Activated naive CD4-positive, alpha-beta T cell treated with anti-CD3 and anti-CD28 coated beads, Interleukin-2, amount 50 U/mL, for 24 hours (primary cell): ENCODE data around the gene GDF10.

Experiments
- H3K27ac Mint-ChIP-seq: one replicate; pipeline ENCODE4 v1.8.0; 2021; ENCODE audit warnings: mild to moderate bottlenecking, mixed read lengths
- H3K27me3 Mint-ChIP-seq: one replicate; pipeline ENCODE4 v1.8.0; 2021; ENCODE audit warnings: mixed read lengths
- H3K36me3 Mint-ChIP-seq: one replicate; pipeline ENCODE4 v1.8.0; 2021; ENCODE audit warnings: mixed read lengths
- H3K4me1 Mint-ChIP-seq: one replicate; pipeline ENCODE4 v1.8.0; 2021; ENCODE audit warnings: mixed read lengths
- H3K4me3 Mint-ChIP-seq: one replicate; pipeline ENCODE4 v1.8.0; 2021; ENCODE audit warnings: mild to moderate bottlenecking, mixed read lengths
- H3K9me3 Mint-ChIP-seq: one replicate; pipeline ENCODE4 v1.8.0; 2021; ENCODE audit warnings: mixed read lengths

GDF10 gene, protein sequence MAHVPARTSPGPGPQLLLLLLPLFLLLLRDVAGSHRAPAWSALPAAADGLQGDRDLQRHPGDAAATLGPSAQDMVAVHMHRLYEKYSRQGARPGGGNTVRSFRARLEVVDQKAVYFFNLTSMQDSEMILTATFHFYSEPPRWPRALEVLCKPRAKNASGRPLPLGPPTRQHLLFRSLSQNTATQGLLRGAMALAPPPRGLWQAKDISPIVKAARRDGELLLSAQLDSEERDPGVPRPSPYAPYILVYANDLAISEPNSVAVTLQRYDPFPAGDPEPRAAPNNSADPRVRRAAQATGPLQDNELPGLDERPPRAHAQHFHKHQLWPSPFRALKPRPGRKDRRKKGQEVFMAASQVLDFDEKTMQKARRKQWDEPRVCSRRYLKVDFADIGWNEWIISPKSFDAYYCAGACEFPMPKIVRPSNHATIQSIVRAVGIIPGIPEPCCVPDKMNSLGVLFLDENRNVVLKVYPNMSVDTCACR

DNA sequence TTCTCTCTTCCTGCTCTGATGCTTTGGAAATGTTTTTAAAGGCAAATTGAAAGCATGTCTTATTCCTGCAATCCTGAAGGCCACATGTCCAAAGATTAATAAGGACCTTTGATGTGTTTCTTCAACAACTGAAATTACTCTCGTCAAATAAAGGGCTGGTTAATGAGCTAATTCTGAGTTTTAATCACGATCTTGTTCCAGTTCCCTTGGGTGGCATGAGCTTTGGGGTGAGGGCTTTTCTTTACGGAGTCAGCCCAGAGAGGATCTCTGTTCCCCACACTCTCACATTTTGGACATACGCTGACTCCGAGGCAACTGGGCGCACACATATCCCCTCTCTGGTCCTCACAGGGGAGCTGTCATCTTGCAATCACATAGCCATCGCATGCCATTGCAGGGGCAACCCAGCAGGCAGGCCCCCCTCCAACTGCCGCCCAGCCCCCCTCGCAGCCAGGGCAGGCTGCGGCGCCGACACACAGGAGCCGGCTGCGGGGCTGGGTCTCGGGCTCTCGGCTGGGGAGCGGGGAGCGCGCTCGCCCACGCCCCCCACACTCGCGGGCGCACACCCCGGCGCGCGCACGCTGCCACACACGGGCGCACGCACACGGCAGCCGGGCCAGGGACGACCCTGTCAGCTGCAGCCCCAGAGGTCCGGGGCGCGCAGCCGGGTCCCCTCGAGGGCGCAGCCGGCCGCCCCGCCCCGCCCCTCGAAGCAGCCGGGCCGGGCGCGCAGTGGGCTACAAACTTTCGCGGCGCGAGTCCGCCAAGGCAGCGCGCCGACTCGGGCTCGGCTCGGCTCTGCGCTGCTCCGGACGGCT is at the start of gene GDF10:
GDF10 (plus strand) TSS at position 587 of the 818 bp plus-strand sequence. CDS start 455 bp downstream, outside the sequence.
- Mint-ChIP-seq H3K4me1 (peaks cover 29% of the 10 kb centered on the region), H3K27me3 (peaks cover 4% of the 10 kb centered on the region), H3K4me3 (peak within 1 kb of the TSS; percentile 82), H3K36me3 (no peaks in the 10 kb centered on the region), H3K9me3 (no peaks in the 10 kb centered on the region), H3K27ac (no peak within 1 kb of the TSS)

DNA sequence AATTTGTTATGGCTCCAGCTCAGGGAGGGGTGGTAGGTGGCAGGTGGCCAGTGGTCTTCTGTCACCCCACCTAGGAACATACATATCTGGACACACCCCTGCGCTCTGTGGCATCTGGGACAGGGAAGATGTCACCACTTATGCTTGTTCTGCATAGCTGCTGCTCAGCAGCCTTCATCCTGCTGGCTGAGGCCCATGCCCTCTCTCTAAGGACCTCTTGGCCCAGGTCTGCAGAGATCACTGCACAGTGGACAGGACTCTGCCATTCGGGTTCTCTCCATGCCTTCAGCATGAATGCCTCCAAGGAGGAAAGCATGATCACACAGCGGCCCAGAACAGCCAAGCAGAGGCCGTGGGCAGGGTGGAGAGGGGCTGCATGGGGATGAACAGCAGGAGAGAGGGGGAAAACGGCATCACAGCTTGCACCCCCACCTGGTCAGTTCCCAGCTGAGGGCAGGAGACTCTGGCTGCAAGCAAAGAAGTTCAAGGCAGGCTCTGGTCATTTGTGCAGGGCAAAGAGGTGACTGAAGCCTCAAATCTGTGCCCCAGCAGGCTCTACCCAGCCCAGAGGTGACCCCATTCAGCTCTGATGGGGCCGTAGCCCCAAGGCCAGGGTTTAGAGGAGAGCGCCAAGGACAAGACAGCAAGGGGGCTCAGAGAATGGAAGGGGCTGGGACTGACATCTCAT is 47.8 kb upstream of the GDF10 start:
- H3K36me3 Mint-ChIP-seq = peaks cover 1% of the 10 kb centered on the region
- peaks cover 54% of the 10 kb centered on the region for H3K4me1 Mint-ChIP-seq
- H3K9me3 Mint-ChIP-seq = peaks cover 7% of the 10 kb centered on the region
- H3K4me3 Mint-ChIP-seq = no peak overlapping the region
- no peaks in the 10 kb centered on the region for H3K27me3 Mint-ChIP-seq
- H3K27ac Mint-ChIP-seq = no peak overlapping the region

DNA sequence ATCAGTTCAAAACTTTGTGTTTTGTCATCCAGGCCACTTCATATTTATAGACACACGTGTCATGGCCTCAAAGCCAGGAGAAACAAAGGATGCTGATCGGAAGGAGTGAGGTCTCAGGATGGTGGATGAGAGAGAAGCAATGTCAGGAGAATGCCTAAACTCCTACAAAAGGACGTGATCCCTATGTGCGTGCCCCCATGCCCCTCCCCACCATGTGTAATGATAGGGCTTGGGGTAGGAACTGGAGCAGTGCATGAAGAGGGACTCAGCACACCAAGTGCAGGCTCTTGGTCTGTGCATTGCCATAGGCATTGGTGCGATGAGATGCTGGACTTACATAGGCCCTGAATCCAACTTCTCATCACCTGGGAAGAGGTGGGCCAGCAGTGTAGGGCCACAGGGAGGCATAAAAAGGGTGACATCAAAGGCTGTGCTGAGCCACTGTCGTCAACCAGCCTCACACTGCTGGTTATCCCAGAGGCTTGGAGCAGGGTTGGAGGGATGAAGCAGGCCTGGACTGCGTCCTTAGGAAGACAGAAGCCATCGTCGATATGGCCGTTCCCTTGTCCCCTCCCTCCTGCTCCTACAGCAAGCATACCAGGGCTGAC is 46.9 kb upstream of the GDF10 start:
- Mint-ChIP-seq H3K4me1 (peaks cover 61% of the 10 kb centered on the region), H3K27me3 (no peaks in the 10 kb centered on the region), H3K27ac (no peak overlapping the region), H3K36me3 (peaks cover 4% of the 10 kb centered on the region), H3K9me3 (peaks cover 13% of the 10 kb centered on the region), H3K4me3 (no peak overlapping the region)

DNA sequence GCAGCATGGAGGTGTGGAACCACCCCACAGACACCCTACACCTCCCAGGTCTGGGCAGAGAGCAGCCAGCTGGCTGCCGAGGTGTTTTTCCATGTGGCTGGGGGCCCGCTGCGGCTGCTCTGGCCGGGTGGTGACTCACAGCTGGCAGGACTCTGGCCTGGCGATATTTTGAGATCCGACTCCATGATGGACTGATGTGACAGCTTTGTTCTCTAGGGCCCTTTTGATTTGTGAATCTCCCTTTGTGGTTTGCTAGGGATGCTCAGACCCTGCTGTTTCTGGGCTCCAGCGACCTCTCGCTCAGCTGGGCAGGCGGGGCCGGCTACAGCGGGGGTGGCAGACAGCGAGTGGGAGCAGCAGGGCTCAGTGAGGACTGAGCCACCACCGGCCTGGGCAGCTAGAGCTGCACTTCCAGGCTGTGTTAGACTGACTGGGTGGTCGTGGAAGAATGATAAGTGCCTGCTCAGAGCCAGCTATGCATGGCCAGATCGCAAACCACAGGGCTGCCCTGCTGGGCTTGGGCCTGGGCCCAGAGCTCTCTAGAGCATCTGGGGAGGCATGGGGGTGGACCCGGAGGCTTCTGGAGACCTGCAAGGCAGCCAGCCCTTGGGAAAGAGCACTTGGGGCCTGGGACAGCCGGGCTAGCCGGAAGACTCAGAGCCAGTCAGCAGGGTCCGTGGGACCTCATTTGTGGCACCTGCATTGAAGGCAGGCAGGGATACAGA is 46.2 kb upstream of the GDF10 start:
- H3K4me3 Mint-ChIP-seq = no peak overlapping the region
- peaks cover 61% of the 10 kb centered on the region for H3K4me1 Mint-ChIP-seq
- H3K27ac Mint-ChIP-seq = no peak overlapping the region
- no peaks in the 10 kb centered on the region for H3K27me3 Mint-ChIP-seq
- H3K36me3 Mint-ChIP-seq = peaks cover 4% of the 10 kb centered on the region
- peaks cover 13% of the 10 kb centered on the region for H3K9me3 Mint-ChIP-seq

DNA sequence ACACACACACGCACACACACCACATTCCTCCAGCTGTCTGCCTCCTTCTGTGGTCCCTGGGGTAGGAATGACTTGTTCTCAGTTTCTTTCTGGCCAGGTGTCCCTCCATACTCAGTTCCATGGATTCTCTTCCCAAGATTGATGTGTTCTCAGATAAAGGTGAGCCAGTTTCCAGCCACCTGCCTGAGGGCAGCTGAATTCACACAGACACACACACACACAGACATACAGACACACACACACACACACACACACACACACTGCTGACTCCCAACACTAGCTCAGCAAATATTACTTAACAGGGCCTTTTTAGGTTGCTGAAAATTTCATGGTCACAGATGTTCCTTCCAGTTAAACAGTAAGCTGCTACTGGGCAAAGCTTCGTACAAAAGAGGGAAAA is 45.4 kb upstream of the GDF10 start:
- Mint-ChIP-seq H3K27ac (peak overlapping the region; percentile 77), H3K9me3 (peaks cover 13% of the 10 kb centered on the region), H3K4me1 (peaks cover 66% of the 10 kb centered on the region), H3K4me3 (no peak overlapping the region), H3K27me3 (no peaks in the 10 kb centered on the region), H3K36me3 (peaks cover 4% of the 10 kb centered on the region)

DNA sequence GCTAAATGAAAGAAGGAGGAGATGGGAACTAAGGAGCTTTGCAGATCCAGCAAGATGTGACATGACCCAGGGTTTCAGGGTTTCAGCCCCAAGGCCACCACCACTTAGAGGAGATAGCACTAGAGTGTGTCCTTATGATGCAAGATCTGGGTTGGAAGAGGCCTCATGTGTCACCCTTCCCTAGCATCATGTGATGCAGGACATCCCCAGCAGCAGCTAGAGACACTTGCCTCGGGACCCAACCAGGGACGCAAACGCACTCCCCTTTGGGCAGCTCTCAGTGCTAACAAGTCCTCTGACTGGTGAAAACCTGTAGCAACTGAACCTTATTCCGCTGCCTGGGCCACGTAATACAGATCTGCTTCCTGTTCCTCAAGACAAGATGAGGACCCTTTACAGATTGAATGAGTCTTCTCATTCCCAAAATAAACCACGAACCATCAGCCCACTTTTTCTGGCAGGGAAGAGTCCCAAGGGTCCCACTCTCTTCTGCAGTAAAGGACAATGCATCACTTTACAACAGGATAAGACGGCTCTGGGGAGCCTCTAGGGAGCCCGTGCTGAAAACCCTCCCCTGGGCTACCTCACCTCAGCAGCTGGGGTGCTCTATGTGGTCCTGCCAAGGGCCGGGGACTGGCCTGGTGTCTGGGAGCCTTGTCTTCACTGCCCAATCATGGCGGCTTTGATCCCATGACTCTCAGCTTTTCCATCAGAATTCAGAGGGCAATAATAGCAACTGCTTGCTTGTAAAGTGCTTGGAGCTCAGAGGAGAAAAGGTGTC is 44.8 kb upstream of the GDF10 start:
- Mint-ChIP-seq H3K4me1 (peaks cover 72% of the 10 kb centered on the region), H3K36me3 (peaks cover 4% of the 10 kb centered on the region), H3K27ac (peak overlapping the region; percentile 77), H3K4me3 (no peak overlapping the region), H3K27me3 (no peaks in the 10 kb centered on the region), H3K9me3 (peaks cover 13% of the 10 kb centered on the region)

DNA sequence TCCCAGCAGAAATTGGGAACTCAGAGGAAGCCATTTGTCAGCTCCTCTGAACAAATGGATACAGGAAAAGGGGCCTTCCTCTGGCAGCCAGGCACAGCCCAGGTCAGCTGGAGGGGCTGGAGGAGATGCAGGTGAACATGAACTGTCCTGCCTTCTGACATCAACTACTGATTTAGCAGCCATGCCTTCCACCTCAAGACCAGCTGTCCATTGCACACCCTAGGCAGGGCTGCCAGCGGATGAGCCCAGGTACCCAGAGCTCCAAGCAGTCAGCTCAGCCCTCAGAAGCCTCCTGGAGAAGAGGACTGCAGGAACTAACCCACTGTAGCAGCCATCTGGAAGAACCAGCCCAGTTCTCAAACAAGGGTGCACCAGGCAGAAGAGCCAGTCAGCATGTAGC is 44.1 kb upstream of the GDF10 start:
- peaks cover 79% of the 10 kb centered on the region for H3K4me1 Mint-ChIP-seq
- H3K36me3 Mint-ChIP-seq = peaks cover 4% of the 10 kb centered on the region
- no peaks in the 10 kb centered on the region for H3K27me3 Mint-ChIP-seq
- peaks cover 13% of the 10 kb centered on the region for H3K9me3 Mint-ChIP-seq
- peak overlapping the region; percentile 96 for H3K27ac Mint-ChIP-seq
- H3K4me3 Mint-ChIP-seq = no peak overlapping the region

DNA sequence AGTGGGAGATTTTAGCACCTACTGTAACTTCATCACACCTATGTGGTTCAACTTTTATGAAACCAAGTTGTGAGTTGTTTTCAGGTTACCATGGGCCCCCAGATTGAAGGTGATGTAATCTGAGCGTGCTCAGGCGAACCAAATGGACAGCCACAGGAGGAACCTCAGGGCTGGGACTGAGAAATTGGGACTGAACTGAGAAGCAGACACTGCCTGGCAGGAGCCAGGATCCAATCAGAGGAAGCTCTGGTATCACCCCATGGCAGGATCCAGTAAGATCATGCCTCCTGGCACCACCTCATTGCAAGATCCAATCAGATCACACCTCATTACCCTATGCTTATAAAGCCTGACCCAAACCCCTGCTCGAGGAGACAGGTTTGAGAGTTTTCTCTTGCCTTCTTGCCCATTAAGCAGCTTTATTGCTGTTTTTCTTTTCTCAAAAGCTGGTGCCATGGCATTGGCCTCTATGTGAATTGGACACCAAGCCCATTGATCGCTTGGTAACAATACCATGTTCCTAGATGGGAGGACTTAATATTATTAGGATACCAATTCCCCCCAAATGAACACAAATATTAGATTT is 43.2 kb upstream of the GDF10 start:
- Mint-ChIP-seq H3K36me3 (peaks cover 4% of the 10 kb centered on the region), H3K27me3 (no peaks in the 10 kb centered on the region), H3K4me3 (peak overlapping the region; percentile 77), H3K9me3 (peaks cover 13% of the 10 kb centered on the region), H3K4me1 (peaks cover 81% of the 10 kb centered on the region), H3K27ac (peak overlapping the region; percentile 96)

DNA sequence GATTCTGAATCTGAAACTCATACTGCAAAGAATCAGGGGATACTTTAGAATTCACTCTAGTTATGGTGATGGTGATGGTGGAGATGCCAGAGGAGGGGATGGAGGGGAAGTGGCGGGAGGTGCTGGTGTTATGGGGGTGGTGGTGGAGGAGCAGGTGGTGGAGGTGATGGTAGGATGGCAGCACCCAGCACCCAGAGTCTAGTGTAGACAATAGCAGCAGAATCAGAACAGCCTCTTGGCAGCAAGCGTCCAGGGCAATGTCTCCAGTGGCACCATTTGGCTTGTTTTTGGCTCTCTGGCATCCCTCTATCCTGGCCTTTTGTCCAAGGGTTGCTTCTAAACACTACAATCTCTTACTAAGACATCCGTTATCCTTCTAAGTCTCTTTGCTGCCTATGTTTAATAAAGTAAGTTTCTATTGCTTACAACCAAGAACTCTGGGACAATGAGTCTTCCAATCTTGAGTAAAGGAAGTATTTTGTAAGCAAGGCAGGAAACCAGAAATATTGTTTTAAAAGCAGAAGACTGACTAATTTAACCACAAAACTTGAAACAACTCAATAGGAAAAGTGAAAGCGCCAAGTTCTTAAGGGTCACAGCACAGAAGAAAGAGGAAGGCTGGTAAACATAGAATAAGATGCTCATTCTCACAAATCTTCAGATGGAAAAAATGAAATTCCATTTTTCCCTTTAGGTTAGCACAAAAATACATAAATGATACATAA is 42.4 kb upstream of the GDF10 start:
- peak overlapping the region; percentile 96 for H3K27ac Mint-ChIP-seq
- H3K27me3 Mint-ChIP-seq = no peaks in the 10 kb centered on the region
- peaks cover 13% of the 10 kb centered on the region for H3K9me3 Mint-ChIP-seq
- H3K4me3 Mint-ChIP-seq = peak overlapping the region; percentile 77
- peaks cover 4% of the 10 kb centered on the region for H3K36me3 Mint-ChIP-seq
- peaks cover 87% of the 10 kb centered on the region for H3K4me1 Mint-ChIP-seq

DNA sequence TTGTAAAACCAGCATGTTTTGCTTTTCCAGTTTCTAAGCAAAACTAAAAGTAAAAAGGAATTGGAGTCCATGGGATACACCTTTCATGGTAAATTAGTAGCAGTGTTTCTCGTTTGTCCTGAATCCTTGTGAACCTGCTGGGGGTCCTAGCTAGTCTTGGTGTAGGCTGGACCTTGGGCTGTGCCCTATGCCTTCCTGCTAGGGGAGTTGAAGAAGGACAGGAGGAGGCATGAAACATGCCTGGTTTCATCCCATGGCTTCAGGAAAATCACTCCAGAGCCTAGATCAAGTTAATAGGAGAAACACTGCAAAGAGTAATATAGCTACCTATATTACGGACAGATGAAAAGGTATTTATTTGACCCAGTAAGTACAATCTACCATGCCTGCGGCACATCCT is 41.1 kb upstream of the GDF10 start:
- Mint-ChIP-seq H3K27ac (peak overlapping the region; percentile 96), H3K4me1 (peaks cover 92% of the 10 kb centered on the region), H3K4me3 (no peak overlapping the region), H3K9me3 (peaks cover 19% of the 10 kb centered on the region), H3K36me3 (peaks cover 5% of the 10 kb centered on the region), H3K27me3 (no peaks in the 10 kb centered on the region)

DNA sequence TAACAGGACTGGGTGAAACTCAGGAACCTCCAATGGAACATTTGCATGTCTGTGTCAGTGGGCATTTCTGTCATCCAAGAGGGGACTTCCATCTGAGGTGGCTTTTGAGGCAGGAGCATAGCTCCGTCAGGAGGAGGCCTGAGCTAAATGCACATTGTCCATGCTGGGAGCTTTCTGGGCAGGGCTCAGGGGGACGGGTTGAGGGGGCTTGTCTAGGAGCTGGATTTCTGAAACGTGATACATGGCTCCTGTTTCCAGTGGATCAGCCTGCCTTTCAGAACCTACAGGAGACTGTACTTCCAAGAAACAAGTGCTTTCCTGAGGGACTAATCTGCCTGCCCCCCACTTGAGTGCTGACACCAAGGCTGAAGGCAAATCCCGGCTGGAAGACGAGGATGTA is 40.5 kb upstream of the GDF10 start:
- peaks cover 96% of the 10 kb centered on the region for H3K4me1 Mint-ChIP-seq
- no peak overlapping the region for H3K4me3 Mint-ChIP-seq
- peak overlapping the region; percentile 98 for H3K27ac Mint-ChIP-seq

DNA sequence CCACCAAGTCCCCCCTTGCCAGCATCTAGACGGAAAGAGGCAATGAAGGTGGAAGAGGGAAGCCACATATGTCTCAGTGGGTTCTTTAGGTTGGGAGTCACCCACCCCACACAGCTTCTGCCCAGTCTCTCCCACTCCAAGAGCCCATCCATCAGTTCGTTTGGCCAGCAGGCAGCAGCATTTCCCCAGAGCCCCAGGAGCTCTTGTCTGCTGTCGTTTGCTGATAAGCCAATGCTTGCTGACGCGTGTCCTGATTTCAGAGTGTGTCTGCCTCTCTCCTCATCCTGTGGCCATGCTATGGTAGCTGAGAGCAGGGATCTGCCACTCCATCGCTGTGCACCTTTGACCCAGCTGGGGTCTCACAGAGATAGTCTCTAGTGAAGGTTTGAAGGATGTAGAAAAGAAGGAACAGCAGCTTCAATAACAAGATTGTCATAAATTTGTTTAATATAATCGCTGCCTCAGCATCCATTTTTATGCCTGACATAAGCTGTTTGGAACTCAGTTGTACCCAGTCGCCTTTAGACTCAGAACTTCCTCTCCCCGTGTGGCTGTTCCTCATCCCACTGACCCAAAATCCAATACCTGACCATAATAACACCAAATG is 39.4 kb upstream of the GDF10 start:
- Mint-ChIP-seq H3K36me3 (peaks cover 6% of the 10 kb centered on the region), H3K4me1 (peaks cover 96% of the 10 kb centered on the region), H3K27me3 (no peaks in the 10 kb centered on the region)

More for the DNA sequence above, 40.5 kb upstream of the GDF10 start:
- H3K9me3 Mint-ChIP-seq = peaks cover 19% of the 10 kb centered on the region
- H3K27me3 Mint-ChIP-seq = no peaks in the 10 kb centered on the region
- H3K36me3 Mint-ChIP-seq = peaks cover 6% of the 10 kb centered on the region

DNA sequence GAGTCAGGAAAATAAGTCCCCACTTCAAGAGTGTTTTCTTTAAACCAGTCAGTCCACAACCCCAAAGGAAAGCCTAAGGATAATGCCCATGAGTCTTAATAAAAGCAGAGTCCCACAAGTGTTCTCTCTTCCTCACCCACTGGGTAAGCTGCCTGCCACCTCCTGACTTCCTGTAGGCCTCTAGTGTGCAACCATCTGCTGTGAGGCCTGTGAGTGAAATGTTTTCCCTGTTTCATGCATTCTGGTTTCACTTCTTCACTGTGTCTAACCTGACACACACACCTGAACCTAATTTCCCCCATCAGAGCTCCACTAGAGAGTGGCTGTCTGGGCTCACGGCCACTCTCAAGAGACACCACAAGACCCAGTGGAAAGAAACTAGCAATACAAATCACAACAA is 38.9 kb upstream of the GDF10 start:
- no peaks in the 10 kb centered on the region for H3K27me3 Mint-ChIP-seq
- H3K4me3 Mint-ChIP-seq = peak overlapping the region; percentile 70
- peaks cover 8% of the 10 kb centered on the region for H3K36me3 Mint-ChIP-seq
- H3K9me3 Mint-ChIP-seq = peaks cover 19% of the 10 kb centered on the region
- H3K27ac Mint-ChIP-seq = peak overlapping the region; percentile 98
- peaks cover 96% of the 10 kb centered on the region for H3K4me1 Mint-ChIP-seq

More for the DNA sequence above, 39.4 kb upstream of the GDF10 start:
- H3K4me3 Mint-ChIP-seq = peak overlapping the region; percentile 70
- peak overlapping the region; percentile 98 for H3K27ac Mint-ChIP-seq
- H3K9me3 Mint-ChIP-seq = peaks cover 19% of the 10 kb centered on the region
